NCI-H2107 (cell line): ENCODE measurements around the gene CCDC6.
"Not testable (repeated sequence)": the region's sequence is repeated elsewhere in the genome, so short reads cannot be mapped to it uniquely, and the experiment has no call there.

Experiments used
- DNase-seq: peaks from one replicate; lab custom pipeline; 2025; lab: John Stamatoyannopoulos, UW

Gene CCDC6

DNA sequence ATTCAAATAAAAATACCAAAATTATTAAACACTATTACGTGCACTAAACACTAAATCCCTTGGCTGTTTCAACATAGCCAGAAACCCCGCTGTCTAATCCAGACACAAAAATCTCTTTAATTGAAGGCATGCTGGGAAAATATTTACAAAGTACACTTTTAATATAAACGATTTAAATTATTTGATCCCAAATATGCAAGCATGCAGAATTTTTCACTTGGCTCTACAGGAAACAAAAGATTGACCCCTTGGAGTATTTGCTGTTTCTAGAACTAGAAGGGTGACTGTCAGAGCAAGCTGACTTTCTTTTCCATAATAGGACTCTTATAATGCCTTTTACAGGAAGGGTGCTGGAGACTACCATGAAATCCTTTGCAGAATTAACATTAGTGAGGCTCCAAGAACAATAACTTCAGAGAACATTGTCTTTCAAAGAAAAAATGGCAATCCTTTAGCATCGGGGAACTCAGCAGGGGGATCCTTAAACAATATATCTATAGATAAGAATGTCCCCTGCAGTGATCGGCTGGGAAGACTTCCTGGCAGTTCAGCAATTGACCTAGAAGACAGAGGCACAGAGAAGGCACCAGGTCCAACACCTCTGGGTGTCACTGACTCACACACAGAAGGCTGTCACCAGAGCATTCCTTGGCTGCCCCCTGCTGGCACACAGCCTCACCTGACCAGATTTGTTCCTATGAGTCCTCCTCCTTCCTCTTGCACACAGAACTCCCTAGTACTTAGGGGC is 97.3 kb downstream of the CCDC6 start:
- DNase-seq = no peak

GRCh38 chr10:59807629-59808620 is 98.4 kb downstream of the CCDC6 start:
- no peak for DNase-seq

DNA sequence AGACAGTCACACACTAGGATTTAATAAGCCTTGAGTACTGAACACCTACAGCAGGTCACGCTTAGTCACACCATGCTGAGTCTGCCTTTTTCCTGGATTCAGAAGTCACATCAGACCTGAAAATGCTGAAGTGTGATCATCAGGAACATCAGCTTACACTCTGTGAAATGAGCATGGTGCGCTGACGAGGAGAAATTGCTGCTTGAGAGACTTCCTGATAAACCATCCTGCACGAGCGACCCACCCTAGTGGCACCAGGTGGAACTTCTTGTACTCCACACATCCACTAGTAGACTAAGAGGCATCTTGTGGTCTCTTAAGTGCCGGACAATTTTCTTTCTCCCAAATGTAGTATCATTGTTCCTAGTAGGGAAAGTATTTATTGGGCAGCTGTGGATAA is 101.3 kb downstream of the CCDC6 start:
- no peak for DNase-seq

GRCh38 chr10:59804220-59804619 is 102.1 kb downstream of the CCDC6 start:
- no peak for DNase-seq

GRCh38 chr10:59803714-59804113 is 102.6 kb downstream of the CCDC6 start:
- DNase-seq = no peak

GRCh38 chr10:59801171-59801570 is 105.2 kb downstream of the CCDC6 start:
- DNase-seq = no peak

GRCh38 chr10:59799421-59799820 is 106.9 kb downstream of the CCDC6 start:
- DNase-seq = no peak

DNA sequence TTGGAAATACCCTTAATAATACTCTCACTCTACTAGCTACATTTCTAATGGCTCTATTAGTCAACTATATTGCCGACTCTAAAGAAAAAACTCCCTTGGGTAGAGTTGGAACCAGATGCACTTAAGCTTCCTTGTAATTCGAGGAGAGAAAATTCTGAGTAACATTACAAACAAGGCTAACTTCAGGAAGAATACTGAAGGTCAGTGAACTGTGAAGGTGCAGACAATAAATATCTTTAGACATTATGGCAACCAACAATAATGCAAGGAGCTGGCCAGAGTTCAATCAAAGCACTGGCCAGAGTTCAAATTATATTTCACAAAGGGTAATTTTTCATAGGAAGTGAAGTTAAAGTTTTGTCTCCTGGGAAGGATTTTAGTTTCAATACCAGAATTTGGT is 112.4 kb downstream of the CCDC6 start:
- DNase-seq = no peak

DNA sequence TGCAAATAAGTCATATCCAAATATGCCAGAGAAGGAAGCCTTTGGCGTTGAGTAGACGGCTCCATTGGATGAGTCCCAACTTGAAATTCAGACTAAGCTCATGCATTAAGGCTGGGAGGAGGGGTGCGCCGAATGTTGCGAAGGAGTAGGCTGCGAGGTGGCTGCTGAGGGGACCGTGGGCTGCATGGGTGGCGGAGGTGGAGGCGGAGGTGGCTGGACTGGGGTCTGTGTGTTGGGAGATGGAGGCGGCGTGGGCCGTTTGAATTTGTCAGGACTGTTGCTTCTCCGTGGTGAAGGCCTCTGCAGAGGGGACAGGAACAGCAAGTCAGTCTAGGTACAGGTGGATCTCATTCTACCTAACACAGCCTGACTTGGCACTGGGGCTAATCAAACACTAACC is 113.5 kb downstream of the CCDC6 start:
- no peak for DNase-seq

DNA sequence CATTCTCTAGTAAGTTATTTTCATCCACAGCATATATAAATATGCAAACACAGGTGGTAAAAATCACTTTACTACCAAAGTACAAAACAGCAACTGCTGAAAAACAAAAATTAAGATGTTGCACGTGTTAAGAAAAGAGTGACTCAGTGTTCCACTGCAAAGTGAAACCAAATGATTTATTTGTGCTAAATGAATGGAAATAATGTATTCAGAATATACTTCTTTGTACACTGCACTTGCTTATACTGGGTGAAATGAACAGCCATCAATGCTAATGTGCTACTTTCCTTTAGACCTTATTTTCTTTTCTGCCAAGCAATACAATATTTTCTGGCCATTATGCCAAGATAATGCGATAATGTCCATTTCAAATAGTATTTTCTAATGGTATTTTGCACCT is 114.8 kb downstream of the CCDC6 start:
- DNase-seq = no peak

DNA sequence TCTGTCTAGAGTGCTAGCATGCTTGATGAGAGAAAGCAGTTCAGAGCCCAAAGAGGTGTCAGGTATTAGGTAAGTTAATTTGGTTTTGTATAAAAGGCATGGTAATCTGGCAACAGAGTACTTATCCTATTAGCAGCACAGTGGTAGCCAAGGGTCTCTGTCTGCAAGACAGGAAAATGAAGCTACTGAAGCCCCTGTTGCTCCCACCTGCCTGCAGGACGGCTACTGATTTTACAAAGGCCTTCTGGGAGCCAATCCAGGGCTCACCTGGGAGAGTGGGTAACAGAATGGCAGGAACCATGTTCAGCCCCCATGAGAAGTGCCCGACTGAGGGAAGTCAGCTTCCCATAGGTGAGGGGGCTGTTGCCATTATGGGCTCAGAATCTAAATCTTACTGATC is 116.3 kb downstream of the CCDC6 start:
- not testable (repeated sequence) for DNase-seq

DNA sequence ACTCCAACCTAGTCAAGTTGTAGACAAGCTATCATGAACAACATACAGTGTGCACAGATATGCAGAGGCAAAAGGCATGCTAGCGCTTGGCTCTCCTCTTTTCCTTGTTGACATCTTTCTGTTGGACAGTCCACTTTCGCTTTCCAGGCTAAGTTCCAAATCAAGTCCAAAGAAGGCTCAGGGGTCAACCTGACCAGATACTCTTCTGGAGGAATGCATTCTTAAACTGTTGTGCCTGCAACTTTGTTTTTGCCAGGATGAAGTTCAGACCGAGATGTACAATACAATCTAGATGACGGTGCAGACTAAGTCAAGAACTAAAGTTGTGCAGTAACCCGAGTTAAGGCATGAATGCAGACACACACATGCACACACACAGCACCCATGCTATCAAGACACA is 117.4 kb downstream of the CCDC6 start:
- not testable (repeated sequence) for DNase-seq

GRCh38 chr10:59787032-59787431 is 119.3 kb downstream of the CCDC6 start:
- DNase-seq = not testable (repeated sequence)

- not testable (repeated sequence) for DNase-seq
These were observed 120.9 kb downstream of the CCDC6 start for GRCh38 chr10:59785476-59785875.

- no peak for DNase-seq
These were observed 124.8 kb downstream of the CCDC6 start for GRCh38 chr10:59781511-59781910.

DNA sequence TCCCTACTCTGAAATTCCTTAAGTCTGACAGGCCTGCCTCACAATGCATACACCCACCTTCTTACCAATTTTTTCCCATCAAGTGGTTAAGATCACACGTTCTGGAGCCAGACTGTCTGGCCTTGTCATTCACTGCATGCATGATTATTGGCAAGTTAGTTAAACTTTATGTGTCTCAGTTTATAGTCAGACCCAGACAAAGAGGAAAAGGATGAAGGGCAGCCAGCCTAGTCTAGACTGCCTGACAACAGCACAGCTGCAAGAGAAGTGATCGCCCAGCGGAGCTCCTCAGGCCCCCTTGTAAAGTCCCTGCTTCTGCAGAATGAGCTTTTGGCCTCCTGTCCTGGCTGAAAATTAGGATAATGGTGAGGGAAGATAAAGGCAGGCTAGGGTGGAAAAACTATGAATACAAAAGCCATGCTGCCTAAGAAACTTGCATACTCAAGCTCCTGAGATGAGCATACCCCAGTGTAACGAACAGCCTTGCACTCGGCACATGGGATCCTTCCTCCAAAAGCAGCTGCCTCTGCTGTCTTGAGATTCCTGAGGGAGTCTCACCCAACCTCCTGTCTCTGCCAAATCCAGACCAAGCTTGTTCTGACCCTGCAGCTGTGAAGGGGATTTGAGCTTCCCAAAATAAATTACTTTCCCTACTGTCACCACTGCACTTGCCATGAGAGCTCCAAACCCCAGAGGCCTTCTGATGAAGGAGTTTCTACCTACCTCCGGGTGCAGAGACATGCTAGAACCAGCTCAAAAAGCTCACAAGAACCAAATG is 126.4 kb downstream of the CCDC6 start:
- DNase-seq = no peak

- no peak for DNase-seq
These were observed 131.9 kb downstream of the CCDC6 start for GRCh38 chr10:59774451-59774850.

DNA sequence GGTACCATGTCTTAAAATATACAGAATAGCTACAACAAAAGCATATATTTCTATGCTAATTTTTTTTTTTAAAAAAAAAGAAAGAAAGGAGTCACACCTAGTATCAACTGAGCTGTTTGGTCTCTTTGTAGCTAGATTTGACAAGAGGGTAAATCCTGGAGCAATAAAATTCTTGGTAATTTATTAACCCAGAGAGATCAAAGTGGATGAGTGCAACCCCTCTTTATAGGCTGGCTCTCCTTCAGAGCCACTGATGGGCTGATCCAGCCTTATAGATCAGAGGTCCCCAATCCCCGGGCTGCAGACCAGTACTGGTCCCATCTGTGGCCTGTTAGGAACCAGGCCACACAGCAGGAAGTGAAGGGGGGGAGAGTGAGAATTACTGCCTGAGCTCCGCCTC is 133.3 kb downstream of the CCDC6 start:
- no peak for DNase-seq

DNA sequence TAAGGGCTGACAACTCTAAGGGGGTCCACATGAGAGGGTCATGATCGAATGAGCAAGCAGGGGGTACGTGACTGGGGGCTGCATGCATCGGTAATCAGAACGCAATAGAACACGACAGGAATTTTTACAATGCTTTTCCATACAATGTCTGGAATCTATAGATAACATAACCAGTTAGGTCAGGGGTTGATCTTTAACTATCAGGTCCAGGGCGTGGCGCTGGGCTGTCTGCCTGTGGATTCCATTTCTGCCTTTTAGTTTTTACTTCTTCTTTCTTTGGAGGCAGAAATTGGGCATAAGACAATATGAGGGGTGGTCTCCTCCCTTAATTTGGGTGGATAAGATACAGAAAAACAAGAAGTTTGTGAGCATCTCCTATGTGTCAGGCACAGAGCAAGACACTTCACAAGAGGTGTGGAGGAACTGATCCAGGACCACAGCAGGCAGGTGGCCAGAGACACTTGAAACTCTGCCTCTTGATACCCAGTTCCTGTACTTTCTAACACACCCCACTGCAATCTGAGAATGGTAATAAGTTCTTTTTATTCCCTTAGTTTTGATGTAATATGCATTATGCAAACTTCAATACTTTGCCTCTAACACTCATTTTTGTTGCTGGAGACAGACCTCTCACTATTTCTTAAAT is 135.1 kb downstream of the CCDC6 start:
- DNase-seq = no peak

DNA sequence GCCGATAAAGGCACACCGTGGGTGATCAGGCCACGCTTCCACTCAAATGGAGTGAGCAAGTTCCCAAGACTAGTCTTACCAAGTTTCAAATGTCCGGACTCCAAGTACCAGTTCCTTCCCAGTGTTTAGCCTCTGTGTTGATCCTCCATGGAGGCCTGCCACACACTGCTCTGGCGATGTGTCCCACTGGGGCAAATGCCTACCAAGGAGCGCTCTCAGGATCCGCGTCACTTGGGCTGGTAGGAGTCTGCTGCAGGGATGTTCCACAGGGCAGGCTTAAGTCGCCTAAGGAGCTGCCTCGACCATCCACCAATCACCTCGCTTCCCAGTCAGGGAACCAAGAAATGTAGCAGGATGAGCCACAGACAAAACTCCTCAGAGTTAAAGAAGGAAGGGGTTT is 135.7 kb downstream of the CCDC6 start:
- no peak for DNase-seq

- no peak for DNase-seq
These were observed 143.9 kb downstream of the CCDC6 start for GRCh38 chr10:59762505-59762904.

DNA sequence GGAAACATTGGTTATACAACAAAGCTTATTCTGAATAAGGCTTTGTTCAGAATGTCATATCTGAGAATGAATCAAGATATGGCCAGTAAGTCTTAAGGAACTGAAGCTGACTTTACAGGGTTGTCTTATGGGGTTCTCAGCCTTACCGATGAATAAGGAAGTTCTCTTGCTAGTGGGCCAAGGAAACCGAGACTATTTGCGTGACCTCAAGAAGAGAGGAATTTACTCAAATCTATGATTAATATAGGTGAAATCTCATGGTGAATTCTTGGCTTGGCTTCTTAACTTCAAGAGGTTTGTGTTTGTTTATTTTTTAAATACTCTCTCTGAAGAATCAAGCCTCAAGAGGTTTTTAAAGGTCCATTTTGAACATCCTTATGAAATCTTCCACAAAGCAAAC is 148.4 kb downstream of the CCDC6 start:
- DNase-seq = no peak
